SK-N-SH treated with all-trans-retinoic acid at 6 μM for 48 hours (cell line): ENCODE measurements around the gene NCAPG2.

Experiments used
- ATAC-seq: fragments of 200-7000 bp; cut with Tn5 transposase; 3 replicates; pipeline ENCODE4 v1.9.1; 2020; ENCODE audit warnings: mild to moderate bottlenecking, moderate library complexity
- ARNTL ChIP-seq: fragments of 450-650 bp; formaldehyde crosslinking; IDR thresholded peaks from 2 replicates; pipeline ENCODE4 v1.5.0; 2020; ENCODE audit warnings: low read depth, mild to moderate bottlenecking, moderate library complexity, borderline replicate concordance
- BACH2 ChIP-seq: fragments of 250-450 bp; sonication (Bioruptor Pico); IDR thresholded peaks from 2 replicates; pipeline ENCODE4 v1.9.0; 2021; ENCODE audit warnings: mild to moderate bottlenecking, borderline replicate concordance
- CREB5 ChIP-seq: fragments of 250-450 bp; sonication (Bioruptor Pico); IDR thresholded peaks from 2 replicates; pipeline ENCODE4 v1.5.1; 2020; ENCODE audit warnings: low read depth, mild to moderate bottlenecking, moderate library complexity
- CSDC2 ChIP-seq: fragments of 250-450 bp; sonication (Bioruptor Pico); IDR thresholded peaks from 2 replicates; pipeline ENCODE4 v1.5.0; 2020; ENCODE audit warnings: mild to moderate bottlenecking, moderate library complexity
- ESRRG ChIP-seq: fragments of 250-450 bp; sonication (Bioruptor Pico); IDR thresholded peaks from 2 replicates; pipeline ENCODE4 v1.6.1; 2021; ENCODE audit warnings: mild to moderate bottlenecking
- GLIS3 ChIP-seq: fragments of 250-450 bp; sonication (Bioruptor Pico); IDR thresholded peaks from 2 replicates; pipeline ENCODE4 v1.5.0; 2020; ENCODE audit warnings: mild to moderate bottlenecking, moderate library complexity
- ISL1 ChIP-seq: fragments of 250-450 bp; sonication (Bioruptor Pico); IDR thresholded peaks from 2 replicates; pipeline ENCODE4 v2.1.2; 2022; ENCODE audit warnings: mild to moderate bottlenecking, moderate library complexity
- OSR1 ChIP-seq: fragments of 250-450 bp; sonication (Bioruptor Pico); IDR thresholded peaks from 2 replicates; pipeline ENCODE4 v1.8.0; 2022; ENCODE audit warnings: moderate library complexity, mild to moderate bottlenecking, inconsistent platforms
- PATZ1 ChIP-seq: fragments of 250-450 bp; sonication (Bioruptor Pico); IDR thresholded peaks from 2 replicates; pipeline ENCODE4 v1.8.0; 2020; ENCODE audit warnings: mild to moderate bottlenecking, moderate library complexity, borderline replicate concordance
- POU6F1 ChIP-seq: fragments of 250-450 bp; sonication (Bioruptor Pico); IDR thresholded peaks from 2 replicates; pipeline ENCODE4 v1.8.0; 2021; ENCODE audit warnings: low read depth, mild to moderate bottlenecking, moderate library complexity, borderline replicate concordance
- RARB ChIP-seq: fragments of 250-450 bp; sonication (Bioruptor Pico); IDR thresholded peaks from 2 replicates; pipeline ENCODE4 v1.8.0; 2021; ENCODE audit warnings: mild to moderate bottlenecking, moderate library complexity
- SNAI2 ChIP-seq: fragments of 250-450 bp; sonication (Bioruptor Pico); IDR thresholded peaks from 2 replicates; pipeline ENCODE4 v1.5.0; 2020; ENCODE audit warnings: mild to moderate bottlenecking, moderate library complexity
- TOX ChIP-seq: fragments of 250-450 bp; sonication (Bioruptor Pico); IDR thresholded peaks from 2 replicates; pipeline ENCODE4 v1.8.0; 2021; ENCODE audit warnings: mild to moderate bottlenecking, moderate library complexity, borderline replicate concordance
- ZC3H10 ChIP-seq: fragments of 250-450 bp; sonication (Bioruptor Pico); IDR thresholded peaks from 2 replicates; pipeline ENCODE4 v1.5.1; 2021; ENCODE audit warnings: mild to moderate bottlenecking, moderate library complexity
- ZFP3 ChIP-seq: fragments of 250-450 bp; sonication (Bioruptor Pico); IDR thresholded peaks from 2 replicates; pipeline ENCODE4 v1.5.0; 2020; ENCODE audit warnings: mild to moderate bottlenecking, moderate library complexity
- TF ChIP-seq, protein P1 (sequence below): fragments of 250-450 bp; sonication (Bioruptor Pico); IDR thresholded peaks from 2 replicates; pipeline ENCODE4 v1.5.1; 2021; ENCODE audit warnings: mild to moderate bottlenecking, moderate library complexity
- TF ChIP-seq, protein P2 (sequence below): fragments of 250-450 bp; sonication (Bioruptor Pico); IDR thresholded peaks from 2 replicates; pipeline ENCODE4 v1.5.0; 2020; ENCODE audit warnings: mild to moderate bottlenecking, moderate library complexity

The NCAPG2 gene

DNA sequence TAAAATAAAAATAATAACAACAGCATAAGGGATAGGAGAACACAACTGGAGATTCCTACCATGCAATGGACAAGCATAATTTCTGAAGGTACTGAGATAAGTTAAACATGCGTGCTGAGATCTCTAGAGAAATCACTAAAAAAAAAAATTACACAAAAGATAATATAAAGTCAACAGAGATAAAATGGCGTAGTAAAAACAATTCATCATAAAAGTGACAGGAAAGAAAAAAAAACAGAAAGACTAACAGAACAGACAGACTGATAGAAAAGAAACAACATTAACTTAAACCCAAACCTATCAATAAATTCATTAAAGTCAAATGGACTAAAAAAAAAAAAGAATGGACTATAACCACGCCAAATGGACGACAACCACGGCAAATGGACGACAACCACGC is 56.4 kb downstream of the NCAPG2 start:
- TF ChIP-seq TOX (CRISPR knock-in tag) (no peak), POU6F1 (CRISPR knock-in tag) (no peak), ESRRG (CRISPR knock-in tag) (no peak), ISL1 (CRISPR knock-in tag) (no peak), ARNTL (CRISPR knock-in tag) (no peak), ZC3H10 (CRISPR knock-in tag) (no peak), OSR1 (CRISPR knock-in tag) (no peak), CREB5 (CRISPR knock-in tag) (no peak), PATZ1 (CRISPR knock-in tag) (no peak)
- TF ChIP-seq, protein P1, sequence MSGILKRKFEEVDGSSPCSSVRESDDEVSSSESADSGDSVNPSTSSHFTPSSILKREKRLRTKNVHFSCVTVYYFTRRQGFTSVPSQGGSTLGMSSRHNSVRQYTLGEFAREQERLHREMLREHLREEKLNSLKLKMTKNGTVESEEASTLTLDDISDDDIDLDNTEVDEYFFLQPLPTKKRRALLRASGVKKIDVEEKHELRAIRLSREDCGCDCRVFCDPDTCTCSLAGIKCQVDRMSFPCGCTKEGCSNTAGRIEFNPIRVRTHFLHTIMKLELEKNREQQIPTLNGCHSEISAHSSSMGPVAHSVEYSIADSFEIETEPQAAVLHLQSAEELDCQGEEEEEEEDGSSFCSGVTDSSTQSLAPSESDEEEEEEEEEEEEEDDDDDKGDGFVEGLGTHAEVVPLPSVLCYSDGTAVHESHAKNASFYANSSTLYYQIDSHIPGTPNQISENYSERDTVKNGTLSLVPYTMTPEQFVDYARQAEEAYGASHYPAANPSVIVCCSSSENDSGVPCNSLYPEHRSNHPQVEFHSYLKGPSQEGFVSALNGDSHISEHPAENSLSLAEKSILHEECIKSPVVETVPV (CRISPR knock-in tag) = no peak
- TF ChIP-seq, protein P2, sequence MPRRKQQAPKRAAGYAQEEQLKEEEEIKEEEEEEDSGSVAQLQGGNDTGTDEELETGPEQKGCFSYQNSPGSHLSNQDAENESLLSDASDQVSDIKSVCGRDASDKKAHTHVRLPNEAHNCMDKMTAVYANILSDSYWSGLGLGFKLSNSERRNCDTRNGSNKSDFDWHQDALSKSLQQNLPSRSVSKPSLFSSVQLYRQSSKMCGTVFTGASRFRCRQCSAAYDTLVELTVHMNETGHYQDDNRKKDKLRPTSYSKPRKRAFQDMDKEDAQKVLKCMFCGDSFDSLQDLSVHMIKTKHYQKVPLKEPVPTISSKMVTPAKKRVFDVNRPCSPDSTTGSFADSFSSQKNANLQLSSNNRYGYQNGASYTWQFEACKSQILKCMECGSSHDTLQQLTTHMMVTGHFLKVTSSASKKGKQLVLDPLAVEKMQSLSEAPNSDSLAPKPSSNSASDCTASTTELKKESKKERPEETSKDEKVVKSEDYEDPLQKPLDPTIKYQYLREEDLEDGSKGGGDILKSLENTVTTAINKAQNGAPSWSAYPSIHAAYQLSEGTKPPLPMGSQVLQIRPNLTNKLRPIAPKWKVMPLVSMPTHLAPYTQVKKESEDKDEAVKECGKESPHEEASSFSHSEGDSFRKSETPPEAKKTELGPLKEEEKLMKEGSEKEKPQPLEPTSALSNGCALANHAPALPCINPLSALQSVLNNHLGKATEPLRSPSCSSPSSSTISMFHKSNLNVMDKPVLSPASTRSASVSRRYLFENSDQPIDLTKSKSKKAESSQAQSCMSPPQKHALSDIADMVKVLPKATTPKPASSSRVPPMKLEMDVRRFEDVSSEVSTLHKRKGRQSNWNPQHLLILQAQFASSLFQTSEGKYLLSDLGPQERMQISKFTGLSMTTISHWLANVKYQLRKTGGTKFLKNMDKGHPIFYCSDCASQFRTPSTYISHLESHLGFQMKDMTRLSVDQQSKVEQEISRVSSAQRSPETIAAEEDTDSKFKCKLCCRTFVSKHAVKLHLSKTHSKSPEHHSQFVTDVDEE (CRISPR knock-in tag) = no peak
- ATAC-seq = no peak

- ATAC-seq = no peak
- no peak for TF ChIP-seq OSR1 (CRISPR knock-in tag)
- no peak for TF ChIP-seq ZC3H10 (CRISPR knock-in tag)
- TF ChIP-seq ESRRG (CRISPR knock-in tag) = no peak
- TF ChIP-seq BACH2 (CRISPR knock-in tag) = no peak
- TF ChIP-seq RARB = no peak
- TF ChIP-seq ZFP3 = no peak
- no peak for TF ChIP-seq ARNTL (CRISPR knock-in tag)
Observed at GRCh38 chr7:158647475-158647792, 57.2 kb downstream of the NCAPG2 start.

DNA sequence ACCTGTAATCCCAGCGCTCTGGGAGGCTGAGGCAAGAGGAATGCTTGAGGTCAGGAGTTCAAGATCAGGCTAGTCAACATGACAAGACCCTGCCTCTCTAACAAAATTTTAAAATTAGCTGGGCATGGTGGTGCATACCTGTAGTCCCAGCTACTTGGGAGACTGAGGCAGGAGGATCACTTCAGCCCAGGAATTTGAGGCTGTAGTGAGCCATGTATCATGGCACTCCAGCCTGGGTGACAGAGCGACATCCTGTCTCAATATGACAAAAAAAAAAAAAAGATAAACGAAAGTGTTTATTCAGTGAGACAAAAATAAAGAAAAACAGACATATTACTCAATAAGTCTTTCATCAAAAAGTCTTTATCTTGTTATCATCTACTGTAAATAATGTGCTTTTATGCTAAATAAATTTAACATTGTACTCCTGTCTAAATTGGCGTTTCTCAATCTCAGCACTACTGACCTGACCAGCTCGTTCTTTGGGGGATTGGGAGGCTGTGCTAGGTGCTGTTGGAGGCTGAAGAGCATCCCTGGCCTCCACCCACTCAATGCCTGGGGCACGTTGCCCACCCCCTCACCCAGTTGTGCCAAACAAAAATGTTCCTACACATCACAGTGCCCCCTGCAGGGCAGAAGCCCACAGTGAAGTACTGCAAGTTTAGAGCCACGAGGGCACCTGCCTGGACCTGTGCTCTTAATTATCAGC is 57.7 kb downstream of the NCAPG2 start:
- TF ChIP-seq CSDC2 (CRISPR knock-in tag) = no peak
- no peak for TF ChIP-seq SNAI2 (CRISPR knock-in tag)
- TF ChIP-seq OSR1 (CRISPR knock-in tag) = no peak
- no peak for TF ChIP-seq BACH2 (CRISPR knock-in tag)
- no peak for TF ChIP-seq ZC3H10 (CRISPR knock-in tag)
- TF ChIP-seq CREB5 (CRISPR knock-in tag) = no peak
- TF ChIP-seq GLIS3 (CRISPR knock-in tag) = no peak
- TF ChIP-seq ARNTL (CRISPR knock-in tag) = no peak
- no peak for TF ChIP-seq TOX (CRISPR knock-in tag)
- ATAC-seq = no peak
